Measurements from ENCODE around the gene EIF4A2. TPM values are rescaled to one million over a fixed set of nuclear protein-coding genes. Genes with fewer than 3 reads are reported as not detected.

Gene EIF4A2
- total and polyA plus RNA-seq, 9 of the 15 experiments (the other 6 are each of a cell fraction or from before 2014, with no cell fraction given) = 307 to 754 (median 435) TPM

- no peak for TF ChIP-seq BRD9 (IDR thresholded peaks at IDR 0.05; ENCODE audit: low read depth, partially characterized antibody)
- TF ChIP-seq MEIS2 (IDR thresholded peaks at IDR 0.05; ENCODE audit: partially characterized antibody) = no peak
- TF ChIP-seq KAT2B (IDR thresholded peaks at IDR 0.05; ENCODE audit: low read depth, low read length) = no peak
- TF ChIP-seq ZNF224 (CRISPR knock-in tag; IDR thresholded peaks at IDR 0.05) = no peak
- peak; percentile 29; the same call in 1 of the 2 replicates for TF ChIP-seq HNRNPL (IDR thresholded peaks at IDR 0.05; ENCODE audit: low read depth, low read length)
- TF ChIP-seq ZNF3 (CRISPR knock-in tag; IDR thresholded peaks at IDR 0.05) = no peak
- no peak for TF ChIP-seq ELF4 (CRISPR knock-in tag; IDR thresholded peaks at IDR 0.05)
- TF ChIP-seq ZBTB8A (IDR thresholded peaks at IDR 0.05; ENCODE audit: partially characterized antibody) = no peak
- TF ChIP-seq MEF2D (tag; conservative IDR thresholded peaks at IDR 0.05; ENCODE audit: low read depth) = no peak
- peak; percentile 94 for TF ChIP-seq ZBTB12 (CRISPR knock-in tag; IDR thresholded peaks at IDR 0.05)
- TF ChIP-seq TSHZ1 (CRISPR knock-in tag; IDR thresholded peaks at IDR 0.05) = no peak
- TF ChIP-seq KDM1A (IDR thresholded peaks at IDR 0.05) = no peak
- no peak for TF ChIP-seq FOSL1 (tag; conservative IDR thresholded peaks at IDR 0.05)
- TF ChIP-seq ZNF347 (CRISPR knock-in tag; IDR thresholded peaks at IDR 0.05; ENCODE audit: low read depth) = no peak
- TF ChIP-seq SP1 (CRISPR knock-in tag; IDR thresholded peaks at IDR 0.05) = no peak
- TF ChIP-seq FOXP1 (CRISPR knock-in tag; IDR thresholded peaks at IDR 0.05) = no peak
- peak; percentile 92; the same call in 1 of the 2 replicates for TF ChIP-seq CREB3L1 (IDR thresholded peaks at IDR 0.05; ENCODE audit: borderline replicate concordance, low read depth)
- TF ChIP-seq ETS2 (tag; IDR thresholded peaks at IDR 0.05; ENCODE audit: borderline replicate concordance, poor library complexity, severe bottlenecking) = no peak
- TF ChIP-seq ZNF24 (IDR thresholded peaks at IDR 0.05) = no peak; the same call in 1 of the 2 replicates
- TF ChIP-seq MAFF (IDR thresholded peaks at IDR 0.05; ENCODE audit: low read length) = no peak
- no peak for TF ChIP-seq OTX1 (CRISPR knock-in tag; IDR thresholded peaks at IDR 0.05)
Observed at GRCh38 chr3:186806089-186807055, 23.0 kb downstream of the EIF4A2 start, which contains the start of gene RFC4 (continued).

All from K562 (cell line).